ENCODE results near the gene RILP.

- TF ChIP-seq, protein P1, sequence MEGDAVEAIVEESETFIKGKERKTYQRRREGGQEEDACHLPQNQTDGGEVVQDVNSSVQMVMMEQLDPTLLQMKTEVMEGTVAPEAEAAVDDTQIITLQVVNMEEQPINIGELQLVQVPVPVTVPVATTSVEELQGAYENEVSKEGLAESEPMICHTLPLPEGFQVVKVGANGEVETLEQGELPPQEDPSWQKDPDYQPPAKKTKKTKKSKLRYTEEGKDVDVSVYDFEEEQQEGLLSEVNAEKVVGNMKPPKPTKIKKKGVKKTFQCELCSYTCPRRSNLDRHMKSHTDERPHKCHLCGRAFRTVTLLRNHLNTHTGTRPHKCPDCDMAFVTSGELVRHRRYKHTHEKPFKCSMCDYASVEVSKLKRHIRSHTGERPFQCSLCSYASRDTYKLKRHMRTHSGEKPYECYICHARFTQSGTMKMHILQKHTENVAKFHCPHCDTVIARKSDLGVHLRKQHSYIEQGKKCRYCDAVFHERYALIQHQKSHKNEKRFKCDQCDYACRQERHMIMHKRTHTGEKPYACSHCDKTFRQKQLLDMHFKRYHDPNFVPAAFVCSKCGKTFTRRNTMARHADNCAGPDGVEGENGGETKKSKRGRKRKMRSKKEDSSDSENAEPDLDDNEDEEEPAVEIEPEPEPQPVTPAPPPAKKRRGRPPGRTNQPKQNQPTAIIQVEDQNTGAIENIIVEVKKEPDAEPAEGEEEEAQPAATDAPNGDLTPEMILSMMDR (conservative IDR thresholded peaks at IDR 0.05; ENCODE audit: low read depth, low read length) = no peak
- TF ChIP-seq EZH2phosphoT487 (IDR thresholded peaks at IDR 0.05; ENCODE audit: borderline replicate concordance, low read length) (no peak), EZH2 (IDR thresholded peaks at IDR 0.05; ENCODE audit: low read length, unreplicated experiment) (no peak)
Measured at GRCh38 chr17:1625581-1625980, 24.1 kb downstream of the RILP start.

Measured in PC-3 (cell line).